Activated CD4-positive, CD25-positive, alpha-beta regulatory T cell treated with anti-CD3 and anti-CD28 coated beads, Interleukin-2, amount 50 U/mL, for 16 hours (primary cell): ENCODE data around the gene CCL17.

ENCODE experiments used
- DNase-seq: peaks from one replicate; pipeline ENCODE4 v3.0.0-alpha.2; 2020; ENCODE audit warnings: low read depth, low spot score

Gene CCL17

DNA sequence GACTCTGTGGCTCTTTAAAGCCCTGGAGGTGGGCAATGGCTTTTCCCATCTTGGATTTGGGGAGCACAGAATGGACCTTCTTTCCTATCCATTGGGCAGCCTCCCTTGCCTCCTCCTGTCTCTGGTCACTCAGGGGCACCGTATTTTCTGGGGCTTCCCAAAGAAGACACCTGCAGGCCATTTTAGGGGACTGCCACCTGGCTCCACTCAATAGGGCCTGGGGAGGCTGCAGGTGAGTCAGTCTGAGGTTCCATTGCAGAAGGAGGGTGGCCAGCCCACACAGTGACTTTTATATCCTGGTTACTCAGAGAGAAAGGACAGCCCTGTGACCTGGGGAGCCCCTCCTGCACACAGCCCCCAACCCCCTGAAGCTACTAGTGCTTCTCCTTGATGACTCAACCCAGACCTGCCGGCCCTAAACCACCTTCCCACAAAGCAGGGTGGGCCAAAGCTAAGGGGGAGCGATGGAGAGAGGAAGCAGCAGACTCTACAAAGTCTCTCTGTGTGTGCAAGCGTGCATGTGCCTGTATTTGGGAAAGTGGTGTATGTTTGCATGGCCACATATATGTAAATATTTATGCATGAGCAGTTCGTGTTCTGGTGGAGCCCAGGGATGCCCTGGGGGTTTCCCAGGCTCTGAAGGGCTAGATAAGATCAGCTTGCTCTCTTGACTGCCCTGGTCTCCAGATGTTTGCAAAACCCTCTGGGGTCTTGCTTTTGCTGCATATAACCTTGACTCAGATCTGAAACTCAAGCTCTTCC lies 27.3 kb upstream of the CCL17 start:
- DNase-seq: no peak

DNA sequence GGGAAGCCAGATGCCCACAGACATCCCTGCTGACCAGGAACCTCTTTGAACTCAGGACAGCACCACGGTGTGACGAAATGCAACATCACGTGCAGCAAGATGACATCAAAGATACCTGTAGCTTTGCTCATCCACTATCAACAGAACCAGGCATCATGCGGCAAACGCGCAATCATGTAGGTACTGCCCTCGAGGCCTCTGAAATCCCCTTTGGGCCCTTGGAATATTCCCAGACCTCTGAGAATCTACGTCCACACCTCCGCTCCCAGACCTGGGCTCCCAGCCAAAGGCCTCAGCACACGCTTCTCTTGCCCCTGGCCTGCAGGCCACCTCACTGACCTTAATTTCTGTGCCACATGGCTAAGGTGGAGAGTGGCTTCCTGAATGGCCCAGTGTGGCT lies 25.0 kb upstream of the CCL17 start:
- DNase-seq: no peak

DNA sequence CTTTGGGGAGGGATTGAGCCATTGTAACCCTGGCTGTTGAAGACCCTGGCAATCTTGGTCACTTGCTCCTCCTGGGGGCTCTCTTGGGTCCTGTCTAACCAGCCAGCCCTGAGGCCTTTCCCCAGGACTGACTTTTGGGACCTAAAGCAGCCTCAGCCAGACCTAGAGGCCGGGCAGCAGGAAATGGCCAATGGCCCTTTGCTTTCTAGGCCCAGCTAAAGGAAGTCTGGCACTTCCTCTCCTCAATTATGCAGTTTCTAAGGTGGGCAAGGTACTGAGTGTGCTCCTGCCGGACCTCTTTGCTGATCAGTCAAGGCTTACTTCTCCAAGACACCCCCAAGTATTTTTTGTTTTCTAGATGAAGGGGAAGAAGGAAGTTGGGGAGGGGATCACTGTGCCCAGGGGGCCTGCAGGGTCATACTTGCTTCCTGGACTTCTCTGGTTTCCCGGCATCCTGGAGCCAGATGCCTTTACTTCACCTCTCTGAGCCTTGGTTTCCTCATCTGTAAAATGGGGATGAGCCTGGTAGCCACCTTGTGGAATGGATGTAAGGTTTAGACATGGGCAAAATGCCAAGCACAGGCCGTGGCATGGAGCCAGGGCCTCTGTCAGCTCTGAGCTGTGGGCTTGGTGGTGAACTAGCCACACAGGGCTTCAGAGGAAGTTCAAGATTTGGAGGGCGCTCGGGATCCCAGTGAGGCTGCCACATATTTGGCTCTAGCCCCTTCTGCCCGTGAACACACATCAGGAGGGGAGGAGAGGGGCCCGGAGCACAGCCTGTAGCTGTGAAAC lies 23.7 kb upstream of the CCL17 start:
- DNase-seq: no peak

DNA sequence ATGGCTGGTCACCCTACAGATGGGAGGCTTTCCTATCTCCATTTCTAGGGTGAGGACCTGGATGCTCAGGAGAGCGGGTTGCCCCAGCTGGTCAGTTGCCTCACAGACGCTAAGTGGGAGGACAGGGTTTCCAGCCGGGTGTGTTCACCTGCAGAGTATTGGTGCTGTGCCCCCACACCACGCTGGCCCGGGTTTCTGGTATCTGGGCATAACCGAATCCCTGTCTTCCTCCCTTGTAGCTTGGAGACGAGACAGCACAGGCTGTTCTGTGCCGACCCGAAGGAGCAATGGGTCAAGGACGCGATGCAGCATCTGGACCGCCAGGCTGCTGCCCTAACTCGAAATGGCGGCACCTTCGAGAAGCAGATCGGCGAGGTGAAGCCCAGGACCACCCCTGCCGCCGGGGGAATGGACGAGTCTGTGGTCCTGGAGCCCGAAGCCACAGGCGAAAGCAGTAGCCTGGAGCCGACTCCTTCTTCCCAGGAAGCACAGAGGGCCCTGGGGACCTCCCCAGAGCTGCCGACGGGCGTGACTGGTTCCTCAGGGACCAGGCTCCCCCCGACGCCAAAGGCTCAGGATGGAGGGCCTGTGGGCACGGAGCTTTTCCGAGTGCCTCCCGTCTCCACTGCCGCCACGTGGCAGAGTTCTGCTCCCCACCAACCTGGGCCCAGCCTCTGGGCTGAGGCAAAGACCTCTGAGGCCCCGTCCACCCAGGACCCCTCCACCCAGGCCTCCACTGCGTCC lies 22.6 kb upstream of the CCL17 start:
- no peak for DNase-seq

DNA sequence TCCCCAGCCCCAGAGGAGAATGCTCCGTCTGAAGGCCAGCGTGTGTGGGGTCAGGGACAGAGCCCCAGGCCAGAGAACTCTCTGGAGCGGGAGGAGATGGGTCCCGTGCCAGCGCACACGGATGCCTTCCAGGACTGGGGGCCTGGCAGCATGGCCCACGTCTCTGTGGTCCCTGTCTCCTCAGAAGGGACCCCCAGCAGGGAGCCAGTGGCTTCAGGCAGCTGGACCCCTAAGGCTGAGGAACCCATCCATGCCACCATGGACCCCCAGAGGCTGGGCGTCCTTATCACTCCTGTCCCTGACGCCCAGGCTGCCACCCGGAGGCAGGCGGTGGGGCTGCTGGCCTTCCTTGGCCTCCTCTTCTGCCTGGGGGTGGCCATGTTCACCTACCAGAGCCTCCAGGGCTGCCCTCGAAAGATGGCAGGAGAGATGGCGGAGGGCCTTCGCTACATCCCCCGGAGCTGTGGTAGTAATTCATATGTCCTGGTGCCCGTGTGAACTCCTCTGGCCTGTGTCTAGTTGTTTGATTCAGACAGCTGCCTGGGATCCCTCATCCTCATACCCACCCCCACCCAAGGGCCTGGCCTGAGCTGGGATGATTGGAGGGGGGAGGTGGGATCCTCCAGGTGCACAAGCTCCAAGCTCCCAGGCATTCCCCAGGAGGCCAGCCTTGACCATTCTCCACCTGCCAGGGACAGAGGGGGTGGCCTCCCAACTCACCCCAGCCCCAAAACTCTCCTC lies 21.9 kb upstream of the CCL17 start:
- DNase-seq: no peak

DNA sequence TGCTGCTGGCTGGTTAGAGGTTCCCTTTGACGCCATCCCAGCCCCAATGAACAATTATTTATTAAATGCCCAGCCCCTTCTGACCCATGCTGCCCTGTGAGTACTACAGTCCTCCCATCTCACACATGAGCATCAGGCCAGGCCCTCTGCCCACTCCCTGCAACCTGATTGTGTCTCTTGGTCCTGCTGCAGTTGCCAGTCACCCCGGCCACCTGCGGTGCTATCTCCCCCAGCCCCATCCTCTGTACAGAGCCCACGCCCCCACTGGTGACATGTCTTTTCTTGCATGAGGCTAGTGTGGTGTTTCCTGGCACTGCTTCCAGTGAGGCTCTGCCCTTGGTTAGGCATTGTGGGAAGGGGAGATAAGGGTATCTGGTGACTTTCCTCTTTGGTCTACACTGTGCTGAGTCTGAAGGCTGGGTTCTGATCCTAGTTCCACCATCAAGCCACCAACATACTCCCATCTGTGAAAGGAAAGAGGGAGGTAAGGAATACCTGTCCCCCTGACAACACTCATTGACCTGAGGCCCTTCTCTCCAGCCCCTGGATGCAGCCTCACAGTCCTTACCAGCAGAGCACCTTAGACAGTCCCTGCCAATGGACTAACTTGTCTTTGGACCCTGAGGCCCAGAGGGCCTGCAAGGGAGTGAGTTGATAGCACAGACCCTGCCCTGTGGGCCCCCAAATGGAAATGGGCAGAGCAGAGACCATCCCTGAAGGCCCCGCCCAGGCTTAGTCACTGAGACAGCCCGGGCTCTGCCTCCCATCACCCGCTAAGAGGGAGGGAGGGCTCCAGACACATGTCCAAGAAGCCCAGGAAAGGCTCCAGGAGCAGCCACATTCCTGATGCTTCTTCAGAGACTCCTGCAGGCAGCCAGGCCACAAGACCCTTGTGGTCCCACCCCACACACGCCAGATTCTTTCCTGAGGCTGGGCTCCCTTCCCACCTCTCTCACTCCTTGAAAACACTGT lies 21.0 kb upstream of the CCL17 start:
- DNase-seq: no peak

DNA sequence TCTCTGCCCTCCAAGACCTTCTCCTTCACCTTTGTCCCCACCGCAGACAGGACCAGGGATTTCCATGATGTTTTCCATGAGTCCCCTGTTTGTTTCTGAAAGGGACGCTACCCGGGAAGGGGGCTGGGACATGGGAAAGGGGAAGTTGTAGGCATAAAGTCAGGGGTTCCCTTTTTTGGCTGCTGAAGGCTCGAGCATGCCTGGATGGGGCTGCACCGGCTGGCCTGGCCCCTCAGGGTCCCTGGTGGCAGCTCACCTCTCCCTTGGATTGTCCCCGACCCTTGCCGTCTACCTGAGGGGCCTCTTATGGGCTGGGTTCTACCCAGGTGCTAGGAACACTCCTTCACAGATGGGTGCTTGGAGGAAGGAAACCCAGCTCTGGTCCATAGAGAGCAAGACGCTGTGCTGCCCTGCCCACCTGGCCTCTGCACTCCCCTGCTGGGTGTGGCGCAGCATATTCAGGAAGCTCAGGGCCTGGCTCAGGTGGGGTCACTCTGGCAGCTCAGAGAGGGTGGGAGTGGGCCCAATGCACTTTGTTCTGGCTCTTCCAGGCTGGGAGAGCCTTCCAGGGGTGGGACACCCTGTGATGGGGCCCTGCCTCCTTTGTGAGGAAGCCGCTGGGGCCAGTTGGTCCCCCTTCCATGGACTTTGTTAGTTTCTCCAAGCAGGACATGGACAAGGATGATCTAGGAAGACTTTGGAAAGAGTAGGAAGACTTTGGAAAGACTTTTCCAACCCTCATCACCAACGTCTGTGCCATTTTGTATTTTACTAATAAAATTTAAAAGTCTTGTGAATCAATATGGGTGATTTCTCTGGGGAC lies 20.1 kb upstream of the CCL17 start:
- no peak for DNase-seq

DNA sequence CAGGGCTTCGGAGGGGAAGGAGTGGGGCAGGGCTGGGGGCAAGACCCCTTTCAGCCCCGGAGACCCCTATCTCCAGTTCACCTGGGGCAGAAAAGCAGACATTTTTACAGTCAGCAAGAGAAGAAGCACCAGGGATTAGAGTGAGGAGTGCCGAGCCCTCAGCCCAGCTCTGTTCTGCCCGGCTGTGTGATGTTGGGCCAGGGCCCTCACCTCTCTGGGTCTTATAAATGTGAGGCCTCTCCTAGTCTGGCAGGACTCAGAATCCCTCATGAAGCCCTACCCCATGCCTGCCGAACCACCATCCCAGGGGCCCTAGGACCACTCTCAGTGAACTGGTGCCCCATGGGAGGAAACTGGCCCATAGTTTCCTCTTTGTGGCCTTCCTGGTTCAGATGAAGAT lies 19.5 kb upstream of the CCL17 start:
- no peak for DNase-seq

DNA sequence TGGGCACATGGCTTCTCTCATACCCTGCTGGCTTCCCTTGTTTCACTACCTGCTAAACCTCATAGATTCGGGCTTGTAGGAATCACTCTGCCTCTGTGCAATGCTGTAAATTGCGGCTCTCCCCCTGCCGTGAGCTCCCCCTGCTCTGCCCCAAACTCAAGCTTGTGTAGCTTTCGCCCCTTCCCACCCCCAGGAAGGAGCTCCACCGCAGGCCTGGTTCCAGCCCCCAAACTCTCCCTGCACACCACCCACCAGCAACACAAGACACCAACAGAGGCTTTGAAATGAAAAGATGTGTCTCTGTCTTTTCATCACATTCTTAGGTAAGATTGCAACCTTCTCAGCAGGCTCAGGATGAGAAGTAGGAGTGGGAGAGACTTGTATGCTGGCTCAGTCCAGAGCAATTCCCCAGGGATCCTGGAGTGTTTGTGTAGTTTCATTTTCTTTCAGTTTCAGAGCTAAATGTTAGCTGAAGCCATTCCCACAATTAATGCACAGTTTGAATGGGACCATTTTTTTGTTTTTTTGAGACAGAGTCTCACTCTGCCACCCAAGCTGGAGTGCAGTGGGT lies 18.1 kb upstream of the CCL17 start:
- DNase-seq: no peak

DNA sequence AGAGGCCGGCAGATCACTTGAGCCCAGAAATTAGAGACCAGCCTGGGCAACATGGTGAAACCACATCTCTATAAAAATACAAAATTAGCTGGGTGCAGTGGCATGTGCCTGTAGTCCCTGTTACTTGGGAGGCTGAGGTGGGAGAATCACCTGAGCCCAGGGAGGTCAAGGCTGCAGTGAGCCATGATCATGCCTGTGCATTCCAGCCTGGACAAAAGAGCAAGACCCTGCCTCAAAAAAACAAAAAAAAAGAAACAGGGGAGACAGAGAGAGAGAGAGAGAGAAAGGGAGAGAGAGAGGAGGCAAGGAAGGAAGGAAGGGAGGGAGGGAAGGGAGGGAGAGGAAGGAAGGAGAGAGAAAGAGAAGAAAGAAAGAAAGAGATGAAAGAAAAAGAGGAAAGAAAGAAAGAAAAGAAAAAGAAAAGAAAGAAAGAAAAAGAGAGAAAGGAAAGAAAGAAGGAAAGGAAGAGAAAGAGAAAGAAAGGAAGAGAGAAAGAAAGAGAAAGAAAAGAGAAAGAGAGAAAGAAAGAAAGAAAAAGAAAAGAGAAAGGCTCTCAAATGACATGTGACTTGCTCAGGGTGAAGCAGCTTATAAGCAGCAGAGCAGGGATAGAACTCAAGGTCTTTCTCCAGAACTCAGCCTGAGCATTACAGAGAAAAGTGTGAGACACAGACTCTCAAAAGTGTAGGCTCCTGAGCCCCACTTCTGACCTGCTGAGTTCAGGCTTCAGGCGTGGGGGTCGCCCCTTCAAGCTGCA lies 16.8 kb upstream of the CCL17 start:
- DNase-seq: no peak

DNA sequence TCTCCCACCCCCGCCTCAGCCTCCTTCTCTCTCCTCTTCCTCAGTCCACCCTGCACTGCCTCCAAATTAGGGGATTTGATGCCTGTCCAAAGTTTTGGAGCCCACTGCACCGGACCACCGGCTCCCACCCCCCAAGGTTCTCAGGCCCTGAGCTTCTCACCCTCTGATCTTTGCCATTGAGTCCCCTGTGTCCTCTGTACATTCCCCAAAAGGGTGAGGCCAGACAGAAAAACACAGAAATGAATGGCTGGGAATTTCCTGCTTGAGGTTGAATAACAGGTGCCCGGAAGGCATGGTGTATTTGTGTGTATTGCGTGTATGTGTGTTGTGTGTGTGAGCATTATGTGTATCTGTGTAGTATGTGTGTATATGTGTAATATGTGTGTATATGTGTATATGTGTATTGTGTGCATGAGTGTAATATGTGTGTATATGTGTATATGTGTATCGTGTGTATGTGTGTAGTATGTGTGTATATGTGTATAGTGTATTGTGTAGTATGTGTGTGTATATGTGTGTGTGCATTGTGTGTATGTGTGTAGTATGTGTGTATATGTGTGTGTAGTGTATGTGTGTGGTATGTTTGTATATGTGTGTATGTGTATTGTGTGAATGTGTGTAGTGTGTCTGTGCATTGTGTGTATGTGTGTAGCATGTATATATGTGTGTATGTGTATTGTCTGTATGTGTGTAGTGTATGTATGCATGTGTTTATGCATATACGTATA lies 16.0 kb upstream of the CCL17 start:
- no peak for DNase-seq

DNA sequence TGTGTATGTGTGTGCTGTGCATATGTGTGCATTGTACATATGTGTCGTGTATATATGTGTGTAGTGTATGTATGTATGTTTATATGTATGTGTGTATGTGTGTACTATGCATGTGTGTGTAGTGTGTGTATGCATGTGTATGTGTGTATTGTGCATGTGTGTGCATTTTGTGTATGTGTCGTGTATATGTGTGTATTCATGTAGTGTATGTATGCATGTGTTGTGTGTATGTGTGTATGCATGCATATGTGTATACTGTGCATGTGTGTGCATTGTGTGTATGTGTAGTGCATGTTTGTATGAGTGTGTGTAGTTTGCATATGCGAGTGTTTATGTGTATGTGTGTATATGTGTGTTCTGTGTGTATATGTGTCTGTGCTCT lies 15.5 kb upstream of the CCL17 start:
- no peak for DNase-seq

DNA sequence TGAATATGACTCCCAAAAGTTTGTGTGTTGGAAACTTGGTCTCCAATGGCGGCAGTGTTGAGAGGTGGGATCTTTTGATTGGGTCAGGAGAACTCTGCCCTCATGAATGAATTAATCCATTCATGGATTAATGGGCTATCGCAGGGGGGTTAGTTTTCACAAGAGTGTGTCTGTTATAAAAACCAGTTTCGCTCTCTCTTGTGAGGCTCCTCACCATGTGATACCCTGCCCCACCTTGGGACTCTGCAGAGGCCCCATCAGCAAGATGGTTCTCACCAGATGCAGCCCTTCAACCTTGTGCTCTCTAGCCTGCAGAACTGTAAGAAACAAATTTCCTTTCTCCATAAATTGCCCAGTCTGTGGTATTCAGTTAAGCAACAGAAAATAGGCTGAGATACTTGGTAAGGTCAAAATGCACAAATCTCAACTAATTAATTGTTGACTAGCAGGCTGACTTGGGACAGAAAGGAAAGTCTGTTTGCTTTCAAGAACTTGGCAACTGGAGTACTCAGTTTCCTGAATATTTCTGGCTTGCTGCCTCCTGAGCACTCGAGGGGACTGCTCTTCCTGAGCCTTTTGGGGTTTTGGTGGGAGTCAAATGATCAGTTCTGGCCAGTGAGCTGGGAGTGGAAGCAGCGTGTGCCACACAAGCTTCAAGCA lies 13.8 kb upstream of the CCL17 start:
- no peak for DNase-seq

DNA sequence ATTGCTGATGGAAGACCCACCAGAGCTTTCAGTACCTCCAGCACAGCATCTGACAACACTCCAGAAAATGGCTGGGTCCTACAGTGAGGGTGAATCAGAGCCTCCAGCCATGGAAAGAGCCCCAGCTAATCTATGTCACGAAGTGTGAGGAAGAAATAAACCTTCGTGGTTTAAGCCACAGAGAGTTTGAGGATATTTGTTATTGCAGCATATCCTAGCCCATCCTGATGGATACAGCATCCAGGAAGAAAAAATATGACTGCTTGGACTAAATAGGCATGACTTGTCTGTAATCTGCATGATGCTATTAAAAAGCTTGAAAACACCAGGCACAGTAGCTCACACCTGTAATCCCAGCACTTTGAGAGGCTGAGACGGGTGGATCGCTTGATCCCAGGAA lies 13.3 kb upstream of the CCL17 start:
- DNase-seq: no peak

DNA sequence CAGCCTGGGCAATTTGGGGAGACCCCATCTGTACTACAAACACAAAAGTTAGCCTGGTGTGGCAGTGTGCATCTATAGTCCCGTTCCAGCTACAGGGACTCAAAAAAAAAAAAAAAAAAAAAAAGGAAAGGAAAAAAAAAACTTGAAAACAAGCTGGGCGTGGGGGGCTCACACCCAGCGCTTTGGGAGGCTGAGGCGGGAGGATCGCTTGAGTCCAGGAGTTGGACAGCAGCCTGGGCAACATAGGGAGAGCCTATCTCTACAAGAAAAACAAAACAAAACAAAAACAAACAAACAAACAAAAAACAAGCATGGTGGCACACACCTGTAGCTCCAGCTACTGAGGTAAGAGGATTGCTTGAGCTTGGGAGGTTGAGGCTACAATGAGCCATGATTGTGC lies 12.9 kb upstream of the CCL17 start:
- no peak for DNase-seq

DNA sequence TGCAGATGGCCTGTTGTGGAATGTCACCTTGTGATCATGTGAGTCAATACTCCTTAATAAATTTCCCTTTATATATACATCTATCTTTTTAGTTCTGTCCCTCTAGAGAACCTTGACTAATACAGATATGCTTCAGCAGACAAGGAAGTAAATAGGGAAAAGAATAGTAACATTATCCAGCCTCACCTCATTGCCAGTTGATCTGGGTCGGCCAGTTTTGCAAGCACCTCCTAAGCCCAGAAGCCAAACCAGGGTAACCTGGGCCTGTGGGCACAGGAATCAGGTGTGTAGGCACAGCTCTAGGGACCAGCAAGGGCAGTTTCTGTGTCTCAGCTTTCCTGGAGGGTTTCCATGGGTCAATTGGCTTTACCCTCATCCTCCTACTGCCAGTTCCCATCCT lies 11.9 kb upstream of the CCL17 start:
- no peak for DNase-seq

DNA sequence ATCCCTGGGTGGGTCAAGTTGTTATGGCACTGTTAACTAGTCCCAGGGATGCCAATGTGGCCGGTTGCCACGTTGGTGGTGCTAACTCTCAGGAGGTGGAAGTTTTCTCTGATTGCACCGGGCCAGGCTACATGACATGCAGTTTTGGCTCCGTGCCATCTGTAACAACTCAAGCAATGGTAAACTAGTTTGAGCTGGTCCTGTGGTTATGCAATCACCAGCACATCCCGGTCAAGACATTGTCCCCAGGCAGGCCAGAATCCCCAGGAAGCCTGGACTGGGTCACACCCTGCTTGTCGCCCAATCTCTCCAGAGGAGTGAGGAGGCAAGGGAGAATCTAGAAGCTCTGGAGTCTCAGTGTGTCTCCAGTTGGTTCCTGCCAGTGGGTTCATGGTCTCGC lies 10.1 kb upstream of the CCL17 start:
- DNase-seq: no peak

DNA sequence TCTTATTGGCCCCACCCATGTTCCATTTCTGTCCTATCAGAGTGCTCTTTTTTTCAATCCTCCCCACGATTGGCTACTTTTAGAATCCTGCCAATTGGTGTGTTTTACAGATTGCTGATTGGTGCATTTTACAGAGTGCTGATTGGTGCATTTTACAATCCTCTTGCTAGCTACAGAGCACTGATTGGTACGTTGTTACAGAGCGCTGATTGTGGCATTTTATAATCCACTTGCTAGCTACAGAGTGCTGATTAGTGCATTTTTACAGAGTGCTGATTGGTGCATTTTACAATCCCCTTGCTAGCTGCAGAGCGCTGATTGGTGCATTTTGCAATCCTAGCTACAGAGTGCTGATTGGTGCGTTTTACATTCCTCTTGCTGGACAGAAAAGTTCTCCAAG lies 9.5 kb upstream of the CCL17 start:
- DNase-seq: no peak
